Trophoblast cell (in vitro differentiated cells and primary cell): ENCODE results near the gene ZNF836.
"Not testable (repeated sequence)": the region's sequence is repeated elsewhere in the genome, so short reads cannot be mapped to it uniquely, and the experiment has no call there.

Source experiments
- DNase-seq, 2 donors: peaks; one replicate each; pipeline ENCODE4 v3.0.0-alpha.2; 2016
- H2AFZ ChIP-seq: 2 replicates; pipeline ENCODE4 v1.6.1; 2013; ENCODE audit warnings: low read length, moderate library complexity, mild to moderate bottlenecking; ENCODE audit not compliant: insufficient read depth, poor library complexity
- H2AK5ac ChIP-seq: 2 replicates; pipeline ENCODE4 v1.6.1; 2013; ENCODE audit warnings: mild to moderate bottlenecking, low read length
- H2BK120ac ChIP-seq: 2 replicates; pipeline ENCODE4 v1.6.1; 2013; ENCODE audit warnings: low read length, mild to moderate bottlenecking, moderate library complexity; ENCODE audit not compliant: insufficient read depth, poor library complexity
- H2BK12ac ChIP-seq: 2 replicates; pipeline ENCODE4 v1.6.1; 2013; ENCODE audit warnings: mild to moderate bottlenecking, low read length, moderate library complexity
- H2BK5ac ChIP-seq: 2 replicates; pipeline ENCODE4 v1.6.1; 2013; ENCODE audit warnings: low read length, low read depth, moderate library complexity, mild to moderate bottlenecking; ENCODE audit not compliant: poor library complexity
- H3K14ac ChIP-seq: 2 replicates; pipeline ENCODE4 v1.6.1; 2013; ENCODE audit warnings: mild to moderate bottlenecking, low read length
- H3K18ac ChIP-seq: 2 replicates; pipeline ENCODE4 v1.6.1; 2013; ENCODE audit warnings: mild to moderate bottlenecking, low read length
- H3K23ac ChIP-seq: 2 replicates; pipeline ENCODE4 v1.6.1; 2013; ENCODE audit warnings: low read length
- H3K27ac ChIP-seq: 2 replicates; pipeline ENCODE4 v1.5.1; 2013; ENCODE audit warnings: low read depth, mild to moderate bottlenecking, inconsistent platforms, low read length, moderate library complexity
- H3K27me3 ChIP-seq: 2 replicates; pipeline ENCODE4 v1.6.1; 2013; ENCODE audit warnings: inconsistent platforms, mild to moderate bottlenecking, low read length, moderate library complexity; ENCODE audit not compliant: insufficient read depth
- H3K36me3 ChIP-seq, 2 experiments: 1 replicate in 1 of 2; 2 replicates in 1 of 2; pipeline ENCODE4 v1.6.1; 2013; ENCODE audit warnings: low read length in 2 of 2, mild to moderate bottlenecking in 2 of 2, moderate library complexity in 1 of 2; ENCODE audit not compliant: insufficient read depth in 2 of 2, control insufficient read depth in 1 of 2
- H3K4ac ChIP-seq: 2 replicates; pipeline ENCODE4 v1.6.1; 2013; ENCODE audit warnings: low read depth, mild to moderate bottlenecking, low read length, moderate library complexity
- H3K4me1 ChIP-seq, 2 experiments: 1 replicate in 1 of 2; 2 replicates in 1 of 2; pipeline ENCODE4 v1.6.1; 2013; ENCODE audit warnings: low read length in 2 of 2, mild to moderate bottlenecking in 2 of 2, moderate library complexity in 1 of 2; ENCODE audit not compliant: insufficient read depth in 2 of 2, control insufficient read depth in 1 of 2
- H3K4me2 ChIP-seq: 2 replicates; pipeline ENCODE4 v1.6.1; 2013; ENCODE audit warnings: inconsistent platforms, mild to moderate bottlenecking, low read length, moderate library complexity
- H3K4me3 ChIP-seq: 2 replicates; pipeline ENCODE4 v1.5.1; 2013; ENCODE audit warnings: mild to moderate bottlenecking, low read depth, low read length, inconsistent platforms
- H3K79me1 ChIP-seq: one replicate; pipeline ENCODE4 v1.6.1; 2013; ENCODE audit warnings: low read length
- H3K79me2 ChIP-seq: 2 replicates; pipeline ENCODE4 v1.6.1; 2013; ENCODE audit warnings: low read length, mild to moderate bottlenecking; ENCODE audit not compliant: control insufficient read depth, insufficient read depth, poor library complexity
- H3K9ac ChIP-seq: 2 replicates; pipeline ENCODE4 v1.6.1; 2013; ENCODE audit warnings: mild to moderate bottlenecking, low read length
- H3K9me3 ChIP-seq: 2 replicates; pipeline ENCODE4 v1.6.1; 2013; ENCODE audit warnings: low read depth, mild to moderate bottlenecking, control low read depth, inconsistent platforms, low read length; ENCODE audit not compliant: insufficient read depth
- H4K12ac ChIP-seq: 2 replicates; pipeline ENCODE4 v1.6.1; 2013; ENCODE audit warnings: low read depth, mild to moderate bottlenecking, low read length, moderate library complexity
- H4K8ac ChIP-seq: 2 replicates; pipeline ENCODE4 v1.6.1; 2013; ENCODE audit warnings: low read depth, mild to moderate bottlenecking, low read length, moderate library complexity
- H4K91ac ChIP-seq: one replicate; pipeline ENCODE4 v1.6.1; 2013; ENCODE audit warnings: low read depth, mild to moderate bottlenecking, low read length, moderate library complexity
- WGBS: extraction: QIAGEN DNeasy Blood & Tissue Kit; methylation state at CpG from one replicate; pipeline ENCODE4 v1.1.7; 2013; ENCODE audit warnings: missing lambda C conversion rate; ENCODE audit not compliant: insufficient read length, insufficient coverage; ENCODE audit errors: extremely low coverage; 5-methylcytosine and 5-hydroxymethylcytosine counted together

ZNF836 gene

DNA sequence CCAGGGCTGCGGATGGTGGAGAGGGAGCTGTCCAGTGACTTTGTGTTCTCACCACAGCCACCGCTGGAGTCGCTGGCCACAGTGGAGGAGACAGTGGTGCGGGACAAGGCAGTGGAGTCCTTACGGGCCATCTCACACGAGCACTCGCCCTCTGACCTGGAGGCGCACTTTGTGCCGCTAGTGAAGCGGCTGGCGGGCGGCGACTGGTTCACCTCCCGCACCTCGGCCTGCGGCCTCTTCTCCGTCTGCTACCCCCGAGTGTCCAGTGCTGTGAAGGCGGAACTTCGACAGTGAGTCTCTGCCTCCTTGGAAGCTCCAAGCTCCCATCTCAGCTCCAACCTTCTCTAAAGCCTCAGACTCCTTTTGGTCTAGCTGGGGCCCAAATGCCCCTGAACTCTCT is 39.8 kb upstream of the ZNF836 start:
- H3K9ac ChIP-seq: no peak overlapping the region
- no peaks in the 10 kb centered on the region for H3K79me1 ChIP-seq
- H2AFZ ChIP-seq: no peak overlapping the region
- no peak overlapping the region for H3K23ac ChIP-seq
- H2AK5ac ChIP-seq: no peak overlapping the region
- peaks cover 2 to 3% of the 10 kb centered on the region in 2 experiments for H3K4me1 ChIP-seq
- H3K27me3 ChIP-seq: no peaks in the 10 kb centered on the region
- no peak overlapping the region for H3K4me2 ChIP-seq
- no peak overlapping the region for H3K4ac ChIP-seq
- no peak overlapping the region for H2BK120ac ChIP-seq
- DNase-seq: peak in 1 of 2 donors; percentile 27
- H4K91ac ChIP-seq: no peak overlapping the region
- peak overlapping the region; percentile 52 for H3K27ac ChIP-seq
- H4K8ac ChIP-seq: no peak overlapping the region
- H2BK5ac ChIP-seq: no peak overlapping the region
- WGBS: no CpG with 5 or more reads among the region's 20 CpGs
- H3K79me2 ChIP-seq: no peaks in the 10 kb centered on the region
- H2BK12ac ChIP-seq: no peak overlapping the region
- no peak overlapping the region for H3K4me3 ChIP-seq
- peak overlapping the region; percentile 7 for H3K18ac ChIP-seq
- no peak overlapping the region for H4K12ac ChIP-seq
- H3K14ac ChIP-seq: no peak overlapping the region
- H3K36me3 ChIP-seq: peaks cover 70 to 84% of the 10 kb centered on the region in 2 experiments
- H3K9me3 ChIP-seq: no peaks in the 10 kb centered on the region

DNA sequence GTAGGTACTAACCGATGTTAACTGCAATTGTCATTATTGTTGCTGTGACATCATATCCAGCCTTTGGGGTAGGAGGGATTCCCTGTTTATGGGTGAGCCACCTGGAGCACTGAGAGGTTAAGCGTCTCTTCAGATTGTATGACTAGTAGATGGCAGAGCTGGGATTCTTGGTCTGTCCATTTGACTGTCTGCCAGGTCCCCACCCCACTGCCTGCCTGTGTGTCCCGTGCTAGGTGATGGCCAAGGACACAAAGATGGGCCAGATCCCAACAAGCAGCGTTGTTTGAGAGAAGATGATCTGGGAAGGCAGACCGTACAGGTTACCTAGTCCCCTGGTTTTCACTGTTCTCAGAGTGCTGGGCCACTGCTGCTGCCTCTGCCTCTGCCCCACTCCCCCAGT is 35.1 kb upstream of the ZNF836 start:
- H2AK5ac ChIP-seq: no peak overlapping the region
- no peak overlapping the region for H4K91ac ChIP-seq
- H3K9ac ChIP-seq: no peak overlapping the region
- WGBS: no CpG with 5 or more reads among the region's 5 CpGs
- H3K4ac ChIP-seq: no peak overlapping the region
- H3K4me3 ChIP-seq: no peak overlapping the region
- H2BK12ac ChIP-seq: no peak overlapping the region
- peaks cover 59 to 85% of the 10 kb centered on the region in 2 experiments for H3K36me3 ChIP-seq
- no peak overlapping the region for H2AFZ ChIP-seq
- H3K18ac ChIP-seq: no peak overlapping the region
- no peak overlapping the region for H3K14ac ChIP-seq
- DNase-seq: no peak
- H2BK120ac ChIP-seq: no peak overlapping the region
- no peaks in the 10 kb centered on the region for H3K27me3 ChIP-seq
- H3K4me2 ChIP-seq: no peak overlapping the region
- no peak overlapping the region for H4K8ac ChIP-seq
- no peak overlapping the region for H3K23ac ChIP-seq
- H3K4me1 ChIP-seq: no peaks in the 10 kb centered on the region
- H3K9me3 ChIP-seq: no peaks in the 10 kb centered on the region
- no peaks in the 10 kb centered on the region for H3K79me2 ChIP-seq
- no peak overlapping the region for H3K27ac ChIP-seq
- H2BK5ac ChIP-seq: no peak overlapping the region
- H4K12ac ChIP-seq: no peak overlapping the region
- no peaks in the 10 kb centered on the region for H3K79me1 ChIP-seq

DNA sequence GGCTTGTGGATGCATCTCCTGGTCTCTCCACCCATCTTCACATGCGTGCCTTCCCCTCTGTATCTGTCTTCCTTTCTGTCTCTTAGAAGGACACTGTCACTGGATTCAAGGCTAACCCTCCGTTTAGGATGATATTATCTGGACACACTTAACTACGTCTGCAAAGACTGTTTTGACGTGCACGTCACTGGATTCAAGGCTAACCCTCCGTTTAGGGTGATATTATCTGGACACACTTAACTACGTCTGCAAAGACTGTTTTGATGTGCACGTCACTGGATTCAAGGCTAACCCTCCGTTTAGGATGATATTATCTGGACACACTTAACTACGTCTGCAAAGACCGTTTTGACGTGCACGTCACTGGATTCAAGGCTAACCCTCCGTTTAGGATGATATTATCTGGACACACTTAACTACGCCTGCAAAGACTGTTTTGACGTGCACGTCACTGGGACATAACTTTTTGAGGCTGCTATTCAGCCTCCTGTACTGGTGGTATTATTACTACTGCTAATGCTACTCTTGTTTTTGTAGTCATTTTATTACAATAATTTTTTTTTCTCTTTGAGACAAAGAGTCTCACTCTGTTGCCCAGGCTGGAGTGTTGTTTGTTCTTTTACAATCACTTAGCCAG is 29.5 kb upstream of the ZNF836 start:
- H3K9ac ChIP-seq, H2AK5ac ChIP-seq, DNase-seq, H2BK120ac ChIP-seq, H3K4ac ChIP-seq, H3K23ac ChIP-seq, H3K27ac ChIP-seq, H3K4me1 ChIP-seq, H4K12ac ChIP-seq, H3K4me3 ChIP-seq, H4K91ac ChIP-seq, H3K4me2 ChIP-seq, H3K14ac ChIP-seq, H3K27me3 ChIP-seq, H3K79me2 ChIP-seq, H3K9me3 ChIP-seq, H2AFZ ChIP-seq, H2BK5ac ChIP-seq, H2BK12ac ChIP-seq, H4K8ac ChIP-seq, H3K79me1 ChIP-seq, H3K18ac ChIP-seq: not testable (repeated sequence)
- H3K36me3 ChIP-seq: peaks cover 33 to 65% of the 10 kb centered on the region in 2 experiments
- WGBS: no CpG with 5 or more reads among the region's 17 CpGs

DNA sequence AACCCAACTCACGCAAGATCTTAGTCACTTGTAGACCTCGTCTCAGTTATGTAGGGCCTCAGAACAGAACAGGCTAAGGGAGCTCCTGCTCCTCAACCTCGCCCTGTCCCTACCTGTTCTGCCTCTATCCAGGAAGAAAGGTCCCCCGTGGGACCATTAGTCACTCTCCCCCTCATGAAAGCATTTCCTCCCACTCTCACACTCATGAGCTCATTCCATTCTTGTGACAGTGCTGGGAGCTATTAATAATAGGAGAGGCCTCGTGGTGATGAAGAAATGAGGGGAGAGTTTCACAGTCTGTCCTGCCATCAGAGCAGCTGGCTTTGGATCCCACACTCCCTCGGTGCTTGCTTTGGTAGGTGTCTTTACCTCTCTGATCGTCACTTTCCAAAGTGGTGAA is 28.6 kb upstream of the ZNF836 start:
- Histone ChIP-seq H4K8ac (no peak overlapping the region), H3K4me1 (peaks cover 0 to 3% of the 10 kb centered on the region in 2 experiments), H4K91ac (no peak overlapping the region), H3K9me3 (no peaks in the 10 kb centered on the region), H3K36me3 (peaks cover 33 to 64% of the 10 kb centered on the region in 2 experiments), H4K12ac (no peak overlapping the region), H2AFZ (no peak overlapping the region), H3K27me3 (no peaks in the 10 kb centered on the region), H3K23ac (no peak overlapping the region), H2BK5ac (no peak overlapping the region), H3K18ac (no peak overlapping the region), H3K4me3 (no peak overlapping the region), H3K79me1 (peaks cover 2% of the 10 kb centered on the region), H2BK12ac (no peak overlapping the region), H3K4ac (no peak overlapping the region), H3K27ac (no peak overlapping the region), H3K79me2 (no peaks in the 10 kb centered on the region), H2BK120ac (no peak overlapping the region), H3K14ac (no peak overlapping the region), H2AK5ac (no peak overlapping the region), H3K4me2 (no peak overlapping the region), H3K9ac (no peak overlapping the region)
- no CpG with 5 or more reads among the region's 7 CpGs for WGBS
- peak in 1 of 2 donors; percentile 21 for DNase-seq
